Mesothelial cell of epicardium (in vitro differentiated cells): Measurements from ENCODE around the gene C10orf90. TPM values are rescaled to one million over a fixed set of nuclear protein-coding genes. Genes with fewer than 3 reads are reported as not detected.

Source experiments
- DNase-seq, 2 experiments: peaks; one replicate each; pipeline ENCODE4 v3.0.0; 2021; ENCODE audit warnings: low spot score in 2 of 2; ENCODE audit not compliant: unreplicated experiment in 2 of 2
- H3K27ac Mint-ChIP-seq: 2 replicates; pipeline ENCODE4 v1.8.0; 2021; ENCODE audit warnings: mixed read lengths
- H3K27me3 Mint-ChIP-seq: 2 replicates; pipeline ENCODE4 v1.8.0; 2021; ENCODE audit warnings: low read depth, mixed read lengths
- H3K36me3 Mint-ChIP-seq: 2 replicates; pipeline ENCODE4 v1.8.0; 2021; ENCODE audit warnings: mixed read lengths
- H3K4me1 Mint-ChIP-seq: 2 replicates; pipeline ENCODE4 v1.8.0; 2021; ENCODE audit warnings: mixed read lengths
- H3K4me3 Mint-ChIP-seq: 2 replicates; pipeline ENCODE4 v1.8.0; 2021; ENCODE audit warnings: mild to moderate bottlenecking, moderate library complexity, mixed read lengths
- H3K9me3 Mint-ChIP-seq: 2 replicates; pipeline ENCODE4 v1.8.0; 2021; ENCODE audit warnings: mixed read lengths
- CTCF ChIP-seq: fragments of 200-600 bp; sonication (generic); IDR thresholded peaks from one replicate; pipeline ENCODE4 v1.5.0; 2021; ENCODE audit warnings: antibody characterized with exemption; ENCODE audit not compliant: unreplicated experiment
- total RNA-seq: library from RNA; stranded (reverse); gene quantifications from 3 replicates; pipeline ENCODE4 v1.2.1, GENCODE V29; 2021

Gene C10orf90
- total RNA-seq, 1 donor from 2014 or later, result not detected

- H3K4me1 Mint-ChIP-seq, result no peaks in the 10 kb centered on the region
- no peak overlapping the region for H3K4me3 Mint-ChIP-seq
- no peak overlapping the region for H3K27ac Mint-ChIP-seq
- H3K27me3 Mint-ChIP-seq, result peaks cover 56% of the 10 kb centered on the region
- no peaks in the 10 kb centered on the region for H3K36me3 Mint-ChIP-seq
- TF ChIP-seq CTCF, result no peak
- no peaks in the 10 kb centered on the region for H3K9me3 Mint-ChIP-seq
- DNase-seq, result no peak
Measured at GRCh38 chr10:126585249-126586017, 85.1 kb downstream of the C10orf90 start.

- no peak for DNase-seq
- no peak overlapping the region for H3K4me3 Mint-ChIP-seq
- H3K36me3 Mint-ChIP-seq, result no peaks in the 10 kb centered on the region
- no peaks in the 10 kb centered on the region for H3K4me1 Mint-ChIP-seq
- H3K9me3 Mint-ChIP-seq, result no peaks in the 10 kb centered on the region
- H3K27me3 Mint-ChIP-seq, result peaks cover 61% of the 10 kb centered on the region
- H3K27ac Mint-ChIP-seq, result no peak overlapping the region
- no peak for TF ChIP-seq CTCF
Measured at GRCh38 chr10:126584836-126585235, 85.7 kb downstream of the C10orf90 start.

- Mint-ChIP-seq H3K4me1 (no peaks in the 10 kb centered on the region), H3K27ac (no peak overlapping the region), H3K36me3 (no peaks in the 10 kb centered on the region), H3K4me3 (no peak overlapping the region), H3K9me3 (no peaks in the 10 kb centered on the region), H3K27me3 (peaks cover 59% of the 10 kb centered on the region)
- no peak for DNase-seq
- TF ChIP-seq CTCF, result no peak
Measured at GRCh38 chr10:126583552-126584200, 86.8 kb downstream of the C10orf90 start.

GRCh38 chr10:126581648-126582046 is 88.8 kb downstream of the C10orf90 start:
- Mint-ChIP-seq H3K9me3 (peaks cover 9% of the 10 kb centered on the region), H3K27ac (no peak overlapping the region), H3K27me3 (peaks cover 52% of the 10 kb centered on the region), H3K36me3 (no peaks in the 10 kb centered on the region), H3K4me3 (no peak overlapping the region), H3K4me1 (no peaks in the 10 kb centered on the region)
- TF ChIP-seq CTCF, result no peak
- no peak for DNase-seq

GRCh38 chr10:126580873-126581647 is 89.4 kb downstream of the C10orf90 start:
- Mint-ChIP-seq H3K27ac (no peak overlapping the region), H3K27me3 (peaks cover 48% of the 10 kb centered on the region), H3K9me3 (peaks cover 13% of the 10 kb centered on the region), H3K4me3 (no peak overlapping the region), H3K36me3 (no peaks in the 10 kb centered on the region), H3K4me1 (no peaks in the 10 kb centered on the region)
- no peak for TF ChIP-seq CTCF
- no peak for DNase-seq
